GM18526 (cell line): ENCODE data around the gene DPP4.

Experiments used
- POLR2A ChIP-seq: IDR thresholded peaks from 3 replicates; pipeline ENCODE4 v1.6.1; 2011; ENCODE audit not compliant: insufficient read length; ENCODE audit errors: extremely low read depth

DPP4 gene

DNA sequence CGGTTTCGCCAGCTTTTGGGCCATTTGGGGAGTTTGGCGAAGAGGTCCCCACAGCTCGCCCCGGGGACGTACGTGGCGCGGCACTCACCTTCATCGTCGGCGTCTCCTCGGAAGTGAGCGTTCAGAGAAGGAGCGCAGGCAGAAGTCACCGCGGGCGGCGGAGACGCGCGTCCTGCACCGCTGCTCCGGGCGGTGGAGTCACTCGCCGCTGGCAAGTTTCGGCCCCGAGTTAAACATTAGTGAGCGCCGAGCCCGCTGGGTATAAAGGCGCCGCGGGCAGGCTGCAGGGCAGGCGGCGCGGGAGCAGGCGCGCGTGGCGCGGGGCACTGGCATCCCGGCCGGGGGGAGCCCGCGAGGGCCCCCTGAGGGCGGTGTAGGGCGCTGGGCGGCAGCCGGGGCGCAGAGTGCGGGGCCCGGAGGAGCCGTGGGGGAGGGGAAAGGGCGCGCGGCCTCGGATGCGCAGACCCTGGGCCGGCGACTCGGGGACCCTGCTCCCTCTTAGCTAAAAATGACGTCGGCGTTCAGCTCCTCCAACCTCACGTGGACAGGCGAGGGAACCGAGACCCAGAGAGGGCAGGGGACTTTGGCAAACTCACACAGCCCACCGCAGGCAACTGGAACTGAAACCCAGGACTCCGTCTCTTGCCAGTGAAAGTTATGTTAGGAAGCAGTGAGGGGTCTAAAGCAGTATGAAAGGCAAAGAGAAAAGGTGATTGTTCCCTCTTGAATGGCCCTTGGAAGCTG lies at the start of gene DPP4:
TSS of gene DPP4 (minus strand) at position 328 of the 744 bp plus-strand sequence. CDS start at position 94, 234 bp downstream.
- TF ChIP-seq POLR2A = no peak

- no peak for TF ChIP-seq POLR2A
These were observed 44.4 kb upstream of the DPP4 start for GRCh38 chr2:162118166-162119031.

GRCh38 chr2:162116352-162116751 lies 42.3 kb upstream of the DPP4 start:
- TF ChIP-seq POLR2A = no peak

DNA sequence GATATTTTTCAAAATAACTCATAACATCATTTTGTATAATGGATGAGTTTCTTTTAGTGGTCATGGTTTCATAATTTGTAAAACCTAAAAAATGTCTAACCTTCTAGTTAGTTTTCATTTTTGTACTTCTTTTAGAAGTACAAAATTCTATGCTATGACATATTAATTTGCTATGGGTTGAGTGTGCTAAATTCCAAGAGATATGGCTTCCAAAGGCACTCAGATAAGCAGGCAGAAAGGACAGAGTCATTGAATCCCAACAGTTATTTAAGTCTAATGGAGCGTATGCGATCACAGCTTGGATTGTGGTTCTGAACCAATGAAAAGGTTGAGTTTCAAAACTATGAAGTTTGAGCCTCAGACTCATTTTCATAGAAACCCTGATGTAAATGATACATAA lies 41.1 kb upstream of the DPP4 start:
- TF ChIP-seq POLR2A = no peak

GRCh38 chr2:162114271-162114670 lies 40.3 kb upstream of the DPP4 start:
- no peak for TF ChIP-seq POLR2A

- no peak for TF ChIP-seq POLR2A
These were observed 39.8 kb upstream of the DPP4 start for GRCh38 chr2:162113776-162114168.

DNA sequence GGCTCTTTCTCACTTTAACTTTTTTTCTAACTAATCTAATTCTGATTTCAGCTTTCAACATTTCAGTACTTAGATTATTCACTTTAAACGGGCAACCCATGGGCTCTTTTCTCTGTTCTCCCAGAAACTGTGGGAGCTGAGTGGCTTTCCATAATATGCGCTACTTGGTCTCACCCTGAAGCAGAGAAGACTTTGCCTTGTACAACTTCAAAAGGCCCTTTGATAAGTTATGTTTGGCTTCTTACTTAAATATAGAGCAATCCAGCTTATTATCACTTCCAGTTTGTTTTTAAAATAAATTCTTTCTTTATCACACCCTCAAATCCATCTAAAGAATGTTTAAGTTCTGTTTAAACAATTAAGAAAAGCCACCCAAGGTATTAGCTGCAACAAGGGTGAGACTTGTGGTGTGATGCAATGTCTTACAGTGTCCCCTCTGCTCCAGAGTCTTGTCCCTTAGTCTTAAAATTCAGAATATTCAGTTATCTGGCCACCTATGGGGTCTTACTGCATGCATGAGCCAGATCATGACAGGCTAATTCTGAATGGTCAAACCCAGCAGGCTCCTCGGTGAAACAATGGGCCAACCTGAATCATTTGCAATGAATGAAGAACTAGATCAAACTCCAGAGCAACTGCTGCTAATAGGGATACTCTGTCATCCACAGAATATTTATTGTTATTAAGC lies 39.2 kb upstream of the DPP4 start:
- no peak for TF ChIP-seq POLR2A

DNA sequence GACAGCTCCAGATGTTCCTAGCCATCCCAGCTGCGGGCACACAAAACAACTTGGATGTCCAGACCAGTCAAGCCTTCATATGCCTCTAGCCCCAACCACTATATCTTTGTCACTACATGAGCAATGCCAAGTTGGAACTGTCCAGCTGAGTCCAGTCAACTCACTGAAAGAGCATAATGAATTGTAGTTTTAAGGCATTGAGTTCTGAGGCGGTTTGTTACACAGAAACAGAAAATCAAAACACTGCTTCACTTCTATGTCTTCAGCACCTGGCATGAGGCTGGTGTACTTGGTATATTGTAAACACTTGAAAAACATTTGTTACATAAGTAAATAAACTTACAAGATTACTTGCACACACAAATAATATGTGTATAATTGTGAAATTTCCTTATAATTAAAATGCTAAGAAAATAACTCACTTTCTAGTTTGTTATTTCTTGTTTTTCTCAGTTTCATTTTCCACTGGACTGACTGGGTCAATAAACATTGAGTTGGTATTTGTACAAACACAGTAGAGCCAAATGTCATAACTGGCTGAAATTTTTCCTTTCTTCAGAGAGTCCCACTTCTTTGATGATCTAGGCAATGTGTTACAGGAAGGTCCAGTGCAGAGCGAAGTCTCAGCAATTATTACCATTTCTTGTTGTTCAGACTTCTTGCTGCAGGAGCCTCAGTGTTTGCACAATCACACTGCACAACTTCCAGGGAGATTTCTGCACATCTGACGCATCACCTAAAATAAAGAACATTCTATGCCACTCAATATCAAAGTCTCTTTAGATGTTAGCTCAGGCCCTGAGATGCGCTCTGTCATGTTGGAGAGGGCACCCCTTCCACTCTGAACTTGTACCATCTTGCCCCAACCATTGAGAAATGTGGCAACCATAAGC lies 38.2 kb upstream of the DPP4 start:
- no peak for TF ChIP-seq POLR2A

DNA sequence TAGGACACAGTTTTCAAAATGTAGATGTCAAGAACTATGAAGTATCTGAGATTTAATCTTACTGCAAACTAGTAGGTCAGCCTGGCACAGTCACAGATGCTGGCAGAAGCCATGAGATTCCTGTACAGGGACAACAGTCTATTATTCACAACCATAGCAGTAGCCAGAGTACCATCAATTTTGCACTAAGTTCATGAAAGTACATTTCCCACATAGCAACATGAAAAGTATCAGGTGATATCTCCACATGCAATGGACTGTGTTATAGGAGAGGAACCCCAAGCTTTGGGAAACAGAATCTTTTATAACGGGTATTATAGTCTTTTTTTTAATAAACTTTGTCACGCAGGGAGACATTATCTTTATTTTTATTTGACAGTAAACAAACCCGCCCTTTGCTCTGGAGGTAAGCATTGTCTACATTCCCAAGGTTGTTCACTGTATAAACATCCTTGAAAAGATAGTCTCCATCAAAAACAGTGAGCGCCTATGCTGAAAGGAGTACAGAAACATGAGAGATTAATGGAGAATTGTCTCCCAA lies 33.4 kb upstream of the DPP4 start:
- no peak for TF ChIP-seq POLR2A

DNA sequence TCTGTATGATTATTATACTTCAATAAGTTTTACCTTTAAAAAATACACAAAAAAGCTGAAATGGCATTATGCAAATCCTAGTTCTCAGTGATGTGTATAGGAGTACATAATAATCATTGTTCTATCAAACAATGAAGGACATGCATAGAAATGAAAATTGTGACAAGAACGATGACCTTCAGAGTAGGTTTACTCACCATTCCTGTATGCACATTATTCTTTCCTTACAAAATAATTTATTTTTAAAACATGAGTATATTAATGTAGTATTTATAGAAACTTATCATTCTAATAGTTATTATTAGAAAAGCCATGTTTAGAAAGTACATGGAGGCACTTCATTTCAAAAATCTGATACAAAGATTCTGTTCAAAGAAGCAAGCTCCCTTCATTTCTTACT lies 32.7 kb upstream of the DPP4 start:
- no peak for TF ChIP-seq POLR2A

GRCh38 chr2:162106146-162106551 lies 32.1 kb upstream of the DPP4 start:
- TF ChIP-seq POLR2A = no peak

- no peak for TF ChIP-seq POLR2A
These were observed 29.5 kb upstream of the DPP4 start for GRCh38 chr2:162103443-162104009.

DNA sequence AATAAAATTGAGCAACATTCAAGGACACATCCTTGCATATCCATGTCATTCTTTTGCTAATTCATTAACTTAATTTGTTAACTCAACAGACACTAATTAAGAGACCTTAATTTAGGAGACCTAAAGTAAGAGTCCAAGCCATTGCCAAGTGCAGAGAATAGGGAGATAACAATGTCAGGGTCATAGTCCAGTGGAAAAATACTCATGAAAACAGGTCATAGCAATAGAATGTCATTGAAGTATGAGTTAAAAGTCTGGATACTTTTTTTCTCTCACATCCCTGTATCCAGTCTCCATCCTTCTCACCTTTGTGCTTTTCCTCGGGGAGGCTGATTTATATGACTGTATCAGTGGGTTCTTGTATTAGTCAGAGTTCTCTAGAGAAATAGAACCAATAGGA lies 26.6 kb upstream of the DPP4 start:
- no peak for TF ChIP-seq POLR2A

DNA sequence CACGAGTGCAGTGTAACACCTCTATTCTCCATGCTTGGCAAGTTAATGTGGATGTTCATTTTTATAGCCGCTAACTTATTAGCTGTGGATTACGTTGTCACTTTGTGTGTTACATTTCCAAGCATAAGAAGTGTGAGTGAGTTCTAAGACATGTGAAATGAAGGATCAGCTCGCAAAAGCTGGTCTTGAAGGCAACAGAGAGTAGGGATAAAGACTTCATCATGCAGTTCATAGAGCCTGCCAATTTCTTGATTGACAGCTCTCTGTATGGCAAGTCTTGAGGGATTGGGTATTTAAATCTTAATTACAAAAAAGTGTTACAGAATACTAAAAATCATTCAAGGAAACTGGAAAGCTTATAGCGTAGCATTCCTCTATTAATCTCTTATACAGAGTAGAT lies 25.8 kb upstream of the DPP4 start:
- TF ChIP-seq POLR2A = no peak

DNA sequence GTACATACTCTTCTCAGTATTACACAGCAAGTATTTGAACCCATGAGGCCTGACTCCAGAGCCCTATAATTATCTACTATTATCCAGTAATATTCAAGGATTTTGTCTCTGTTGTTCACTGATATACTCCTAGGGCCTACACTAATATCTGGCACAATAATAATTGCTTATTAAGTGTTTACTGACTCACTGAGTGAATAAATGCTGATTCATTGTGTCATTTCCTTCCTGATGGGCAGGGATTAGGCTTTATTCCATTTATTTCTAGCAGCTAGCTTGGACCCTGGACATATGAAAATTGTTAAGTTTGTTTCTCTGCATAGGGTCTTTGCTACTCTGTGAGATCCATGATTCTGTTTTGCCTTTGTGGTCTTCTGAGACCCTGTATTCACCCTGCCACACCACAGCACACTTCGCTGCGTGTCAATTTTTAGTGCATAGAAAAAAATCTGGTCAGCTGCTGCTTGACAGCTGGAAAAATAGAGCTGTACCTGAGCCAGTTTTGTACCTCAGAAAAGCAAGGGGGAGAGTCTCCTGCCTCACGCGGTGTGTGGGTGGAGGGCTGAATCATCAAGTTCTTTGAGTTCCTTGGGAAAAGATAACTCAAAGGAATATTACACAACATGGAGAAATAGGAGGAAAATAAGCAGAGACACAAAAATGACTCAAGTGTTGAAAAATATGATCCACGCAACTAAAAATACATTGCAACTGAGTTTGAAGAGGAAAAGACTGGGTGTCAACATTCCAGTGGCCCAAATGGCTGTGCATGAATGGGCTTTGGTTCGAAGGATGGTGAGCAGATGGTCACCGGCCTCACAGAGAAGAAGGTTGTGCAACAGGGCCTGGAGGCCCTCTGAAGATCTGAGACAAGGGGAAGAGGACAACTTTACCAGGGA lies 18.9 kb upstream of the DPP4 start:
- TF ChIP-seq POLR2A = no peak
